Measurements from ENCODE around the gene CD300LF. TPM values are rescaled to one million over a fixed set of nuclear protein-coding genes. Genes with fewer than 3 reads are reported as not detected.

CD300LF gene
- 1 to 10 TPM in 1 of 2 donors, under 1 TPM in 1; 0.82 to 2.0 TPM for total RNA-seq
- long read RNA-seq, partial matches to known transcripts, result 1 of 3 reads
- long read RNA-seq, other reads (novel, unspliced or antisense), result 1 of 3 reads

DNA sequence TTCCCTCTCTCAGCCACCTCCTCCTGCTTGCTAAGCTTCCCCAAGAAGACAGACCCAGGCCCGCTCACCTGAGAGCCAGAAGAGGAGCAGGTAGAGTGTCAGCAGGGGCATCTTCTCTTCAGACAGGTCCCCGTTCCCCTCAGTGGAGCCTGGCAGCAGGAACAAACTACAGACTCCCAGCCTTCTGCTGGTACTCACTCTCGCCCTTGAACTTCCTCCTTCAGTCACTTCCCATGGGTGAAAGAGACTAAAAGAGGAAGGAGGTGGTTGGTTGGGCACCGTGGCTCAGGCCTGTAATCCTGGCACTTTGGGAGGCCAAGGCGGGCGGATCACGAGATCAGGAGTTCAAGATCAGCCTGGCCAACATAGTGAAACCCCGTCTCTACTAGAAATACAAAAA is at the start of gene CD300LF:
Gene CD300LF, minus strand, starts transcription at position 168 of the 400 bp plus-strand sequence. Its CDS starts 57 bp downstream, at position 111.
- ATAC-seq, result no peak
- DNase-seq, result peak in 1 of 2 donors; percentile 31
- intact Hi-C loops (cut with DNase I, micrococcal nuclease), result no loop called here

DNA sequence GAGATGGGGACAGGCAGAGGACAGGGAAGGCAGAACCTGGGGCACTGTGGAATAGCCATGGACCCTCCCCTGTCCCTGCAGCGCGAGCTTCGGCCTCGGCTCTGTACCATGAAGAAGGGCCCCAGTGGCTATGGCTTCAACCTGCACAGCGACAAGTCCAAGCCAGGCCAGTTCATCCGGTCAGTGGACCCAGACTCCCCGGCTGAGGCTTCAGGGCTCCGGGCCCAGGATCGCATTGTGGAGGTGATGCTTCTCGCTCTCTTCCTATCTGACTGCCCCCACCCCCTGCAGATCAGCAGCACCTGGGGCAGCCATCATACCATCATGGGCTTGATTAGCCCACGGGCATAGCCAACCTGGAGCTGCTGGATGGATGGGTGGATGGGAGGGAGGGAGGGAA is 49.2 kb upstream of the CD300LF start:
- DNase-seq (no peak), ATAC-seq (no peak)
- intact Hi-C loops (cut with DNase I, micrococcal nuclease), result no loop called here

DNA sequence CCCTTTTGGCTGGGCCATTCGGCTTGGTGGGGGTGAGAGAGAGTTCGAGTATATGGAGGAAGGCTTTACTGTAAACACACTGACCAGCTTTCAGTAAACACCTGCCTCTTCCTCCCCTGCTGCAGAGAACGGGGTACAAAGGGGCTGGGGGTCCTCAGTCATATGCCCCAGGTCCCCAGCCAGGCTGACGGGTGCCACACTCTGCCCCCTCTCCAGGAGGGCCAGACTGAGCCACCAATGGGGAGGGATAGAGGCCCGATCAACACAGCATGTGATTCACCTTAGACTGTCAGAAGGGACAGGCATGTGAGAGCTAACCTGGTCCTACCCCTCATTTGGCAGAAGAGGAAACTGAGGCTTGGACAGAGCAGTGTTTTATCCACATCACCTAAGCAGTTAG is 48.7 kb upstream of the CD300LF start:
- intact Hi-C loops (cut with DNase I, micrococcal nuclease), result no loop called here
- DNase-seq (no peak), ATAC-seq (no peak)

DNA sequence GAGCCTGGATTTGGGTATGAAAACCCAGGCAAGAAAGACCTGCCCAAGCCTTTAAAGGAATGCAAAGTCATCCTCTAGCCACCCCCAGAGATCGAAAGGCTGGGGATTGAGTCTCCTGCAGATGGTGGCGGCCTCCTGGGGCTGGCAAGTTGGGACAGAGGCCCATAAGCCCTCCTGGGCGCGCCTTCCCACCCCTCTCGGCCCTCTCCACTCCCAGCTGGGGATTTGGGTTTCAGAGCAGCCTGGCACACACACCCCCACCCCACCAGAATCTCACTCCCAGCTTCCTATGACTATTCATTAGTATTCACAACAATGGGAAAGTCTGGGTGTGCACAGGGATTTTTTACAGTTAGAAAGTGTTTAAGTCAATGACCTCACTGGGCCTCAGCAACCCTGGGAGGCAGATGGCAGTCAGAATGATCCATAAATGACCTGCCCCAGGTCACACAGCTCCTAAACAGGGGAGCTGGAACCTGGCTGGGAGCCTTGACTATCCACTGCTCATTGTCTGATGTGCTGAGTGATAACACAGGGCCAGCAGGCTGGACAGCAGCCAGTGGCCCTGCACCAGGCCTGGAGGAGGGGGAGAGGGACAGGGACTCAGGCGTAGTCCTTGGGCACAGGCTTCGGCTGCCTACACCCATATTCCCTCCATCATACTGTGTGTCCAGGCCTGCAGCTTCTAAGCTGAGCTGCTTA is 47.8 kb upstream of the CD300LF start:
- no peak for ATAC-seq
- DNase-seq, result no peak
- intact Hi-C loops (cut with DNase I, micrococcal nuclease), result no loop called here

DNA sequence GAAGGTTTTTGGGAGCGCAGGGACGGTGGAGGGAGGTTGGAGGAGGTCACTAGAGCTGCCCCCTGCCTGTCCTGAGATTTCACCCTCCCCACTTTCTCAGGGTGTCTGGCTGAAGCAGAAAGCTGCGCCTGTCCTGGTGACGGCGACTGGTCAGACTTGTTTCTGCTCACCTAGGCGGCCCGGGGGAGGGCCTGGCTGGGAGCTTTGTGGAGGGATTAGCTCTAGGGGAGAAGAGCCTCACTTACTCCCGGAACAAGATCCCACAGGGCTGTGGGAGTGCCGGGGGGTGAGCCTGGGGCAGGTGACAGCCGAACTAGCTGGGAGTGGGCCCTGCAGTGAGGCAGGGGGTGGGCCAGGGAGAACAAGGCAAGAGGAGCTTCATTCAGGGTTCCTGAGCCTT is 47.2 kb upstream of the CD300LF start:
- intact Hi-C loops (cut with DNase I, micrococcal nuclease), result no loop called here
- DNase-seq (no peak), ATAC-seq (no peak)

DNA sequence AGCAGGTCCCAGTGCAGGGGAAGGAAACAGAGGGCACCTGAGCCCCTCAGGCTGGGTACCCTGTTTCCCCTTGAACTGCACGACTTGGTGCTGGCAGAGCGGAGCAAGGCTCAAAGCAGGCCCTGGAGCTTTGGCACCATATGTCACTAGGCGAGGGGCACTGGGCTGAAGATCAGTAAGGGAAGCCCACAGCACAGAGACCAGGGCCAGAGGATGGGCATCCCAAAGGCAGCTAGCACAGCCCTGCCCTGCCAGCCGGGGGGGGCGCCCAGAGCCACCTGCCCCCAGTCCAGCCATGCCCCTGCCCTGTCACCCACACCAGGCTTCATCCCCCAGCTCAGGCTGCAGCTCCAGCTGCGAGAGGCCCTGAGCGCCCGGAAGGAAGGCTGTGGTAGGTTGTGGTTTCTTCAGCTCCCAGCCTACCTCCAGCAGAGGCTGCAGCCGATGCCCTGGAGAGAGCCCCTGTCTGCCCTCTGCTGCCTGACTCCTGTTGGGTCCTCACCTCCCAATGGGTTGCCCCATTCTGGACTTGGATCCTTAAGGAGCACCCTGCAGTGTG is 46.6 kb upstream of the CD300LF start:
- peak in 1 of 2 donors; percentile 51 for DNase-seq
- ATAC-seq, result no peak
- intact Hi-C loops (cut with DNase I, micrococcal nuclease), result no loop called here

DNA sequence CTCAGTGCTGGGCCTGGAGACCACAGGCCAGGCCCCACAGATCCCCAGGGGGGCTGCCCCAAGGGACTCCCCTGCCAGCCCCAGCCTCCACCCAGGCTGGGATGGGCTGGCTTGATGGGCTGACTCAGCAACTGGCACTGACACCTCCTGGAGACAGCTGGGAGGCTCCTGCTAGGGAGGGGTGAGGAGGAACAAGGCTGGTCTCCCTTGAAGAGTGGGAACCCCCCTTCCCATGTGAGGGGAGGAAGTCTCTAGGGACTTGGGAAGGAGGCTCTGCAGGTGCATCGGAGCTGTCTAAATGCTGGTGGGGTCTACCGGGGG is 46.1 kb upstream of the CD300LF start:
- ATAC-seq (peak; percentile 52), DNase-seq (peak in 1 of 2 donors; percentile 37)
- intact Hi-C loops (cut with DNase I, micrococcal nuclease), result no loop called here

DNA sequence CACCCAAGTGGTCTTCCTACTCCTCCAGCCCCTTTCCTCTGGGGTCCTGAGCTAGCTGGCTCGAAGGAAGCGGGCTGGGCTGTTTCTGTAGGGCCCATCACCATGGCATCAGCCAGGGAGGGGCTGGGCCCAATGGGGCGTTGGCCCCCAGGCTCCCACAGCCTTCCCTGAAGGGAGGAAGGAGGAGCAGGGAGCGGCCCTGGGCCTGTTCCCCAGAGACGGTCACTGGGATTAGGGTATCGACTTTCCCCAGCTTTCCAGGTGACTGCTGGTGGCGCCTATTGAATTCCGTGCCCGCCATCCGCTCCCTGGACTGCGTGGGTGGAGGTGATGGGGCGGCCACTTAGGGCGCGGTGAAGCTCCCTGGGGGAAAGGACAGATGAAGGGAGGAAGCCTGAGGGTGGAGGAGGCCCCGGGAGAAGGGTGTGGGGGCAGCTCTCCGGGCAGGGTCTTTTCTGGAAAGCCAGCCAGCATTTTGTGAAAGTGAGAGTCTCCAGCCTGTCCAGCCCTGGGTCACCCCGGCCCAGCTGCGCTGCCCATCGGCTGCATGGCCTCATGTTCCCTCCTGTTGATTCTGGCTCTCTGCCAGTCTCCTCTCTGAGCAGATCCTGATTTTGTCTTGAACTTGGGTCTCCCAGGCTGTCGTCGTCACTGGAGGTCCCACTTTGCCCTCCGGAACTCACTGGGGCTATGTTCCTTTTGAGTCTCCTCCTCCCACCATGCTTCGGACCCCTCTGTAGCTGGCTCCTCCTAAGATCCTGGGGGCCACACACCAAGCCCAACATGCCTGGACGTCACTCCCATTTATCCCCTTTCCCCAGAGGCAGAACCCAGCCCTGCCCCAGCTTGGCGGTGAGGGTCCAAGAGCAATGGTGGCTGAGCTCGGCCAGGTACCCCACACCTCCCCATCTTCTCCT is 45.5 kb upstream of the CD300LF start:
- DNase-seq (peak in 1 of 2 donors; percentile 47), ATAC-seq (peak; percentile 76)
- intact Hi-C loops (cut with DNase I, micrococcal nuclease), result no loop called here

DNA sequence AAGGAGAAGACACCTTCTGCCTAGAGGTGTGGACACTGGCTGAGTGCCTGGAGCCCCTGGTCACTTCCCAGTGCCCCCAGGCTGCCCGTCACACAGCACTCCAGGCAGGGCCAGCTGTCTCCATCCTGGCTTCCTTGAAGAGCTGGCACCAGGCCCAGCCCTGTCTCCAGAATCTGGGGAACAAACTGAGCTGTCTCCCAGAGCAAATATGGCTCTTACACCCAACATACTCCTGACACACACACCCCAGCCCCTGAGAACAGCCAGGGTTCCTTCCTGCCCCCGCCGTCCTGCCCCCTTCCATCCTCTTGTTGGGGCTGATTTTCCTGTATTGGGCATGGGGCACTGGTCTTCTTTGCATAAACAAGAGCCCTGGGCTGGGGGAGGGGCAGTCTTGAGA is 44.8 kb upstream of the CD300LF start:
- DNase-seq (peak in 1 of 2 donors; percentile 64), ATAC-seq (peak; percentile 43)
- intact Hi-C loops (cut with DNase I, micrococcal nuclease), result no loop called here

DNA sequence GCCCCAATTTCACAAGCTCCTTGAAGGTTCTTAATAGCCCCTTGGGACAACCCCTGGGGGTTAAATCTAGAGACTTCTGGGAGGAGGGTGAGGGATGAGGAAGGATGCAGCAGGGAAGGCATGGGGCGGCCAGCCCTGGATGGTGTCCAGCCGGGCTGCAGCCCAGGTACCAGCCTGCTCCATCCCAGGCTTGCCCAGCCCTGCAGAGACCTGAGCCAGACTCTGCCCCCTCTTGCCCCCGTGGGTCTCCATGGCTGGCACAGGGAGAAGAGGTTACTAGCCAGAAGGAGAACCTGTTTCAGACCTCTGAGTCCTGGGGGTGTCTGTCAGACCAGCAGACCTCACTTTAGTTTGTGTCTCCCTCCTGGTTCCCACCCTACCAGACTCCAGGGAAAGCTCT is 44.2 kb upstream of the CD300LF start:
- ATAC-seq (no peak), DNase-seq (no peak)
- intact Hi-C loops (cut with DNase I, micrococcal nuclease), result no loop called here

DNA sequence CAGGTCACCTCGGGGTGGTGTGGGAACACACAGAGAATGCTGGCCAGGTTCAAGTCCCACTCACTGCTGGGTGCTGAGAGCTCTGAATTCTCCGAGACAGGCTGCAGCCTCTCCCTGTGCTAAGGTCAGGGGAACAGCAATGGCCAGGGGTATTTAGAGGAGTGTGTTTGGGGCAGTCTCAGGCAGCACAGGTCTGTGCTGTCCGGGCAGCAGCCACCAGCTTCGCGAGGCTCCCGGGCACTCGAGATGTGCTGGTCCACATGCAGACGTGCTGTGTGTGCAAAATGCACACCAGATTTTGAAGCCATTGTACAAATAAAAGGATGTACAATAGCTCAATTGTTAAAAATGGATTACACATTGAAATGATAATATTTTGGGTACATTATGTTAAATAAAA is 42.8 kb upstream of the CD300LF start:
- ATAC-seq, result no peak
- intact Hi-C loops (cut with DNase I, micrococcal nuclease), result no loop called here
- no peak for DNase-seq

DNA sequence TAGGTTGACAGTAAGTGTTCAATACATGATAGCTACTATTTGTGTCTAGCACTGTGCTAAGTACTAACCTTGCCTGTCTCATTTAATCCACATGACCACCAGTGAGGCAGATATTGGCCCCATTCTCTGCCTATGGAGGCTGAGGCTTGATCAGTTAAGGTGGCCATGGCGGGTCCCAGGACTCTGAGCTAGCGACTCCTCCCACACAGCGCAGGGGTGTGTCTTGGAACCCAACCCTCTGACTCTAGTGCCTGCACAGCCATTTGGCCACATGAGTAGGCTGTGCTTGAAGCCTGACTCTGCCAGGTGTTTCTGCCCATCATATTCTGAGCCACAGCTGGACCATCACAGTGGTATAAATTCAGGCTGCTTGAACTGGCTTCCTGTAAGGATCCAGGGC is 42.1 kb upstream of the CD300LF start:
- intact Hi-C loops (cut with DNase I, micrococcal nuclease), result no loop called here
- no peak for DNase-seq
- no peak for ATAC-seq

DNA sequence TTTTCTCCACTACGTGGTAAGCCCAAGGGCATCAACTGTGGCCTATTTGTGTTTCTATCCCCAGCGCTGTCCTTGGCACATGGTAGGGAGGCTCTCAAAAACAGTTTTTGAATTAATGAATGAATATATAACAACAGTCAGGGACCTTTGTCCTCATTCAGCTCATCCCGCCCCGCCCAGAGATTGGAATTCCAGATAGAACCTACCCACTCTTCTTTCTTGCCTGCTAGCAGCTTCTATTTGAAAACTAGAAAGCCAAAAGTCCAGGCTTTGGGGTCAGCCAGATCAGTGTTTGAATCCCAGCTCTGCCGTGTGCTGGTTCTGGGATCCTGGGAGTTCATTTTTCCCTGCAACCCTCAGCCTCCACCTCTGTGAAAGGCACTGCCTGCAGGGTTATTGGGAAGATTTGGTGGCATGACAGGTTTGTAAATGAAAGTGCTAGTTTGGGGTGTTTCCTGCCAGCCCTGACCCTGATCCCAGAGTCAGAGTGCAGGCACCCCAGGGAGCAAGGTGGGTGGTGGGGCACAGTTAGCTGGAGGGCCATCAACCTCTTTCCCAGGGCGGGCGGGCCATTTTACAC is 40.2 kb upstream of the CD300LF start:
- intact Hi-C loops (cut with DNase I, micrococcal nuclease), result no loop called here
- no peak for DNase-seq
- ATAC-seq, result no peak

DNA sequence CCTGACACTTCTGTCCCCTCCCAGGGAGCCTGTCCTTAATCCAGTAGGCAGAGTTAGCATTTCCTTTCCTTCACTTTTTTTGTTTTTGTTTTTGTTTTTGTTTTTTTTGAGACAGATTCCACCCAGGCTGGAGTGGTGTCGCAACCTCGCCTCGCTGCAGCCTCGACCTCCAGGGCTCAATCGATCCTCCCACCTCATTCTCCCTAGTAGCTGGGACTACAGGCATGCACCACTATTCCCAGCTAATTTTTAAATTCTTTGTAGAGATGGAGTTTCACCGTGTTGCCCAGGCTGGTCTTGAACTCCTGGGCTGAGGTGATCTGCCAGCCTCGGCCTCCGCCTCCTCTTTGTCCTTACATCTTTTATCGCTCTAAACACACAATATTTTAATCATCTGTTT is 39.7 kb upstream of the CD300LF start:
- ATAC-seq (no peak), DNase-seq (no peak)
- intact Hi-C loops (cut with DNase I, micrococcal nuclease), result no loop called here

DNA sequence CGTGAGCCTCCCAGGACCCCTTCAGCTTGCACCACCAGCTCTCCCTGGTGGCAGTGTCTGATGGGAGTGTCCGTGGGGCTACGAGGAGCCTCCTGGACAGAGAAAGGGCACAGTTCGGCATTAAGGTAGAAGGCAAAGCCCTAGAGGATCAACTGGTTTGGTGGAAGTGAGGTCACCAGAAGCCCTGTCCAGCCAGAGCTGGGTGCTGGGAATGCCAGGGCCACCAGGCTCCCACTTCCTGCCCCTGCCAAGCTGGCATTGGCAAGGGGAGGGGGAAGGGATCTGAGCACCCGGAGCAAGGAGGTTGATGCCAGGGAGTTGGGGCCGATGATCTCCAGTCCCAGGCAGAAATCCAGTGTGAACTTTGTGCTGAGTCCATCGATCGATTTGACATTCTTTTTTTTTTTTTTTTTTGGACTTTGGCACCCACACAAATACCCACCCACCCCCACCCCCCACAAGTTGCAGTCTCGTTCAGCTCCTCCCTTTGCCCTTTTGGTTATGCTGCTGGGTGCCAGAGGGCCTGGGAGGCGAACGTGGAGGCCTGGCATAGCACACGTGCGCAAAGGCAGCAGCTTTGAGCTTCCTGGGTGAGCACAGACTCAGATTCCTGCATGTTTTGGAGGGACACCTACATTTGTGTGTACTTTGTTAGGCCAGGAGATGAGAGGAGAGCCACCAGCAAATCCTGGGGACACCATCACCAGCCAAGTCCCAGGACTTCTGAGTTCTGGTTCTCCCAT is 37.8 kb upstream of the CD300LF start:
- ATAC-seq (peak; percentile 50), DNase-seq (peak; percentile 59 to 70)
- intact Hi-C loops (cut with DNase I, micrococcal nuclease), result no loop called here

DNA sequence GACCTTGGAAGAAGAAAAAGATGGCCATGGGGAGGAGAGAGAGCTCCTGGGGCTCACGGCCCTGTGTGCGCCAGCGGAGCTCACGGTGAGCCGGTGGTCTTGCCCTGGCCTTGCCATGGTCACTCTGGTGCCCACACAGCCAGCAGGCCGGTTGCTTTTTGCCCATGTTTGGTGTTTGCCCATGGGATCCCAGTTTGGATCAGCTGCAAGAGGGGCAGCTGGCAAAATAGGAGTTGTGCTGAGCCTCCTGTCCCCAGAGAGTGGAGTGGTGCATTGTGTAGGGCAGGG is 37.3 kb upstream of the CD300LF start:
- intact Hi-C loops (cut with DNase I, micrococcal nuclease), result no loop called here
- DNase-seq (no peak), ATAC-seq (no peak)

DNA sequence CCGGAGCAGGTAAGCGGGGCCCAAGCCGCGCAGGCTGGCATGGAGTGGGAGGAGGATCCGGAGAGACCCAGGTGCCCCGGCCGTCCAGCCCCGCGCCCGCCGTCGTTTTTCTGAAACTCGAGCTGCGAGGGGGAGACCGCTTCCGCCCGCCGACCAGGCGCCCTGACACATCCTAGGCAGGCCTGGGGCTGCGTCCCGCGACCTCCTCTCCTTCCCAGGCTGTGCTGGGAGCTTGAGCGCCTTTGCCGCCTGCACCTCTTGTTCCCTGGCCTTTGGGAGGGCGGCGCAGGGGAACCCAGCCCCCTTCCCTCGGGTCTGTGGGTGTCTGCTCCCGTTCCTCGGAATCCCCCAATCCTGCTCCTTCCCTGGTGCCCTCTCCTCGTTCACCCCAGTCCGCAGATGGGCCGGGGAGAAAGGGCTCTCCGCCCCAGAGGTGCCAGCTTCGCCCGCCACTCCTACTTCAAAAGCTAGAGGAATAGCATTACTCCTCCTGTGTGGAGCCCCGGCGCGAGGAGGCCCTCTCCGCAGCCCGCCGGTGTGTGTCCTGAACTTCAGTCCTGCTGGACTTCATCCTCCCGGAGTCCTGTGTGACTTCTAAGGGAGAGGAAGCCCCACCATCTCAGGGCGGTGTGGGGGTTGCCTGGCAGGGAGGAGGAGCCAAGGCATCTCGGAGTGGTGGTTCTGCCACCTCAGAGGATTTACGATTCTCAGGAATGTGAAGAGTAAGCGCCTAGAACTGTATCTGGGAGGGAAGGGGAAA is 36.7 kb upstream of the CD300LF start:
- DNase-seq (peak; percentile 63), ATAC-seq (peak; percentile 30)

More for the DNA sequence above, 36.7 kb upstream of the CD300LF start:
- intact Hi-C loops (cut with DNase I, micrococcal nuclease), result loop anchor here in 1 of 2 donors (5.0 kb wide), 1 partner anchor 118 kb away; no protein-coding TSS in a partner anchor

Data from left colon (tissue), 2 donors.